Endodermal cell (in vitro differentiated cells): Measurements from ENCODE around the gene FAF2. TPM values are rescaled to one million over a fixed set of nuclear protein-coding genes. Genes with fewer than 3 reads are reported as not detected.
"Not testable (repeated sequence)": the region's sequence is repeated elsewhere in the genome, so short reads cannot be mapped to it uniquely, and the experiment has no call there.

Experiments used
- DNase-seq: peaks from one replicate; pipeline ENCODE4 v3.0.0-alpha.2; 2017
- H3K27ac ChIP-seq: 2 replicates; pipeline ENCODE4 v1.5.1; 2013; ENCODE audit warnings: mild to moderate bottlenecking, low read depth, low read length, moderate library complexity
- H3K27me3 ChIP-seq: 2 replicates; pipeline ENCODE4 v1.6.1; 2013; ENCODE audit warnings: mild to moderate bottlenecking, low read length, moderate library complexity; ENCODE audit not compliant: insufficient read depth, control insufficient read depth, poor library complexity, severe bottlenecking
- H3K36me3 ChIP-seq: 2 replicates; pipeline ENCODE4 v1.7.0; 2013; ENCODE audit warnings: mild to moderate bottlenecking, low read length, moderate library complexity; ENCODE audit not compliant: control insufficient read depth, insufficient read depth
- H3K4me1 ChIP-seq: one replicate; pipeline ENCODE4 v1.7.0; 2013; ENCODE audit warnings: low read length; ENCODE audit not compliant: control insufficient read depth, insufficient read depth
- H3K4me3 ChIP-seq: 2 replicates; pipeline ENCODE4 v1.5.1; 2013; ENCODE audit warnings: mild to moderate bottlenecking, low read length, moderate library complexity
- H3K9ac ChIP-seq: 2 replicates; pipeline ENCODE4 v1.6.1; 2013; ENCODE audit warnings: mild to moderate bottlenecking, low read length, moderate library complexity; ENCODE audit not compliant: poor library complexity, severe bottlenecking; ENCODE audit errors: extremely low read depth
- H3K9me3 ChIP-seq: 2 replicates; pipeline ENCODE4 v1.6.1; 2013; ENCODE audit warnings: mild to moderate bottlenecking, low read length, moderate library complexity; ENCODE audit not compliant: control insufficient read depth
- H3K27ac Mint-ChIP-seq: 2 replicates; pipeline ENCODE4 v1.8.0; 2020; ENCODE audit warnings: mixed read lengths
- H3K27me3 Mint-ChIP-seq: 2 replicates; pipeline ENCODE4 v1.8.0; 2021; ENCODE audit warnings: mild to moderate bottlenecking, mixed read lengths; ENCODE audit not compliant: insufficient read depth
- H3K36me3 Mint-ChIP-seq: 2 replicates; pipeline ENCODE4 v1.8.0; 2020; ENCODE audit warnings: low read depth, mixed read lengths
- H3K4me1 Mint-ChIP-seq: 2 replicates; pipeline ENCODE4 v1.8.0; 2020; ENCODE audit warnings: mixed read lengths
- H3K4me3 Mint-ChIP-seq: 2 replicates; pipeline ENCODE4 v1.8.0; 2020; ENCODE audit warnings: mild to moderate bottlenecking, moderate library complexity, mixed read lengths
- H3K9me3 Mint-ChIP-seq: 2 replicates; pipeline ENCODE4 v1.8.0; 2020; ENCODE audit warnings: mild to moderate bottlenecking, mixed read lengths
- CTCF ChIP-seq: fragments of 200-600 bp; sonication (generic); conservative IDR thresholded peaks from 2 replicates; pipeline ENCODE4 v1.5.0; 2021; ENCODE audit warnings: antibody characterized with exemption, mild to moderate bottlenecking
- WGBS, 2 experiments: methylation state at CpG; one replicate each; pipeline versions ENCODE4 v1.1.5 to v1.1.7; 2013; ENCODE audit warnings: missing lambda C conversion rate in 2 of 2, mixed read lengths in 1 of 2; ENCODE audit not compliant: insufficient coverage in 1 of 2, insufficient read length in 1 of 2; 5-methylcytosine and 5-hydroxymethylcytosine counted together
- total RNA-seq, 2 donors: library from RNA; stranded (reverse); fragmentation: NEBNext Ultra II Directional in 1 of 2; extraction: Animal tissue kit (Norgen Biotek cat#: 25700) in 1 of 2; gene quantifications; 2 replicates in 1 of 2; 3 replicates in 1 of 2; pipeline ENCODE4 v1.2.1, GENCODE V29; 2021

FAF2 gene
- total RNA-seq, 2 donors from 2014 or later = 42.9 to 53.0 TPM

DNA sequence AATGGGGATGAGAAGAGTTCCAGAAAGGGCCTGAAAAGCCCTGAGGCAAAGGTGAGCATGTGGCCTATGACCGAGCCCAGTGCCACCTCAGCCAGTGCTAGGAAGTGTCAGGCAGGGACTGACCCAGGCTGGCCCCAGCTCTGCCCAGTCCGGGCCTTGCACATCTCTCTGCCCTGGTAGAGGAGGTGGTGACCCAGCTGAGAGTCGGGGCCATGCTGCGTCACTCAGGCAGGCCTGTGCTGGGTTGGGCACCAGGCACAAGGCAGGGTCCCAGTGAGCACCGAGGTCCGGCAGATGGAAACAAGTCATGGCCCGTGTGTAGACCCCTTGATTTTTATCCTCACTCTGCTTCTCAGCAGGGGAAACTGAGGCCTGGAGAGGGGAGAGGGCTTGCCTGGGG is 101.7 kb downstream of the FAF2 start:
- H3K4me1 Mint-ChIP-seq = peaks cover 4% of the 10 kb centered on the region
- H3K27ac ChIP-seq = no peak overlapping the region
- DNase-seq = peak; percentile 38
- H3K4me3 Mint-ChIP-seq = no peak overlapping the region
- no peaks in the 10 kb centered on the region for H3K9me3 Mint-ChIP-seq
- H3K27me3 Mint-ChIP-seq = peaks cover 5% of the 10 kb centered on the region
- no peaks in the 10 kb centered on the region for H3K4me1 ChIP-seq
- H3K27me3 ChIP-seq = no peaks in the 10 kb centered on the region
- no peak overlapping the region for H3K4me3 ChIP-seq
- H3K36me3 Mint-ChIP-seq = no peaks in the 10 kb centered on the region
- TF ChIP-seq CTCF = no peak
- WGBS, 2 experiments = 86 to 95% methylated on average over 1 to 7 of the region's 7 CpGs
- no peaks in the 10 kb centered on the region for H3K9me3 ChIP-seq
- no peak overlapping the region for H3K9ac ChIP-seq
- peaks cover 2% of the 10 kb centered on the region for H3K36me3 ChIP-seq
- H3K27ac Mint-ChIP-seq = no peak overlapping the region

DNA sequence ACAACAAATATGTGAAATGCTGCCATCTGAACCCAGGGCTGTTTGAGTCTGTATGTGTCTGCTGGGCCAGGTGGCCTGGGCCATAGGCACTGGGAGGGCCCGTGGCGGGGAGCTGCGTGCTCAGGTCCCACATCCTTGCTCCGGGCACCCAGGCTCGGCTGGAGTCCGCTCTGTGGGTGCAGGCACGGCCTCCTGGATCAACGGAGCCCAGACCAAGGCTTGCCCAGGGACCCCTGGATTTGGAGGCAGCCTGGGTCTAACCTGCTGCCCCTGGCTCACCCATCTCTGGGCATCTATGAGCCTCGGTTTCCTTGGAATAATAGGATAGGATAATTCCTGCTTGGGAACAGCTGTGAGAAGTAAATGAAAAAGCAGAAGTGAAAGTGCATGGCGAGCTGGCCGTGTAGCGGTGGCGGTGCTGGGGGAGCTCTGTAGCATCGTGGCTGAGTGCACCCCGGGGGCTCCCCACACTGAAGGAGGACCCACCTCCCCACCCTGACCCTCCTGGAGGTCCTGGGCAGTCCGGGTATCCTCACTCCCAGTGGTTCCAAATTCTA is 102.2 kb downstream of the FAF2 start:
- 89 to 92% methylated on average over 6 to 16 of the region's 16 CpGs for WGBS, 2 experiments
- peaks cover 2% of the 10 kb centered on the region for H3K36me3 ChIP-seq
- H3K27me3 ChIP-seq = no peaks in the 10 kb centered on the region
- no peaks in the 10 kb centered on the region for H3K4me1 ChIP-seq
- Mint-ChIP-seq H3K36me3 (no peaks in the 10 kb centered on the region), H3K27me3 (peaks cover 5% of the 10 kb centered on the region), H3K9me3 (no peaks in the 10 kb centered on the region), H3K4me1 (peaks cover 4% of the 10 kb centered on the region), H3K4me3 (no peak overlapping the region), H3K27ac (no peak overlapping the region)
- H3K9ac ChIP-seq = no peak overlapping the region
- no peak overlapping the region for H3K27ac ChIP-seq
- no peak for TF ChIP-seq CTCF
- no peak for DNase-seq
- no peak overlapping the region for H3K4me3 ChIP-seq
- no peaks in the 10 kb centered on the region for H3K9me3 ChIP-seq

- 94% methylated on average over 7 to 11 of the region's 11 CpGs for WGBS, 2 experiments
- not testable (repeated sequence) for H3K27me3 Mint-ChIP-seq, H3K36me3 Mint-ChIP-seq, H3K4me3 Mint-ChIP-seq, H3K9ac ChIP-seq, H3K9me3 Mint-ChIP-seq, H3K27ac ChIP-seq, H3K27ac Mint-ChIP-seq, H3K4me3 ChIP-seq, H3K27me3 ChIP-seq, H3K9me3 ChIP-seq, H3K4me1 Mint-ChIP-seq, DNase-seq, H3K4me1 ChIP-seq, H3K36me3 ChIP-seq
These were observed 102.8 kb downstream of the FAF2 start for GRCh38 chr5:176550937-176551336.

DNA sequence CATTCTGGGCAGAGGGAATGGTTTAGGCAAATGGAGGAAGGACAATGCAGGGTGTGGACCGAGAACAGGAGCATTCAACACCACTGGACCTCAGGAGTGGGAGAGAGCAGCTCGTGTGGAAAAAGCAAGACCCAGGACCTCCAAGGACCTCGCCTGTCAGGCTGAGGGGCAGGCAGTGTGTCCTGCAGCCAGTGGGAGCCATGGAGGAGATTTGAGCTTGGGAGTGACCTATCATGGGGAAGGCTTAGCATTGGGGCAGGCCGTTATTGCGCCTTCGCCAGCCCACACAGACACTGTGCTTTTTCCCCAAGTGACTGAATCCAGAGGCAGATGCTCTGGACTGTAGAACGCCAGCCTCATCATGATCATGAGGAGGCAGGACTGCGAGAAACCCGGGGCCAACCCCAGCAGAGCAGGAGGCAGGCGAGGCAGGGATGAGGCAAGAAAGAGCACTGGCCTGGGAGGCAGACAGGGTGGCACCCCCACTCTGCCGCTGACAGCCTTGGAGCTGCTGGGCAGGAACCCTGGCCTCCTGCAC is 104.2 kb downstream of the FAF2 start:
- 90 to 93% methylated on average over 10 to 11 of the region's 11 CpGs for WGBS, 2 experiments
- H3K27me3 ChIP-seq = no peaks in the 10 kb centered on the region
- peaks cover 5% of the 10 kb centered on the region for H3K27me3 Mint-ChIP-seq
- H3K4me3 Mint-ChIP-seq = no peak overlapping the region
- no peak for DNase-seq
- no peaks in the 10 kb centered on the region for H3K36me3 Mint-ChIP-seq
- TF ChIP-seq CTCF = no peak
- H3K4me1 Mint-ChIP-seq = peaks cover 4% of the 10 kb centered on the region
- no peaks in the 10 kb centered on the region for H3K9me3 Mint-ChIP-seq
- no peak overlapping the region for H3K27ac ChIP-seq
- H3K27ac Mint-ChIP-seq = no peak overlapping the region
- no peak overlapping the region for H3K9ac ChIP-seq
- H3K4me3 ChIP-seq = no peak overlapping the region
- no peaks in the 10 kb centered on the region for H3K9me3 ChIP-seq
- H3K4me1 ChIP-seq = no peaks in the 10 kb centered on the region
- H3K36me3 ChIP-seq = no peaks in the 10 kb centered on the region
